IMR-90 (cell line): ENCODE data around the gene FAM117B. TPM values are rescaled to one million over a fixed set of nuclear protein-coding genes. Genes with fewer than 3 reads are reported as not detected.

Experiments used
- ATAC-seq: fragments of 200-7000 bp; cut with Tn5 transposase; 2 replicates; pipeline ENCODE4 v1.9.1; 2020; ENCODE audit warnings: low read depth, mild to moderate bottlenecking, moderate library complexity
- BruUV-seq: library from RNA; stranded (reverse); fragments of 400-500 nt; replicated peaks from 2 replicates; lab custom pipeline; 2021; lab: Mats Ljungman, UMichigan
- CTCF ChIA-PET: fragments of 300-600 bp; formaldehyde crosslinking; extraction: SDS; loops from one replicate; lab custom pipeline; 2021; ENCODE audit warnings: antibody characterized with exemption; lab: Yijun Ruan, JAX
- POLR2A ChIA-PET: fragments of 300-600 bp; sonication (Branson Sonifier 250); formaldehyde crosslinking; loops from one replicate; lab custom pipeline; 2022; ENCODE audit warnings: antibody characterized with exemption; ENCODE audit not compliant: unreplicated experiment; lab: Charles Lee
- DNase-seq: peaks from one replicate; pipeline ENCODE4 v3.0.0; 2013
- H2AFZ ChIP-seq: replicated peaks from 2 replicates; pipeline ENCODE3; 2013; ENCODE audit warnings: low read length, mild to moderate bottlenecking; ENCODE audit not compliant: poor library complexity
- H2AK5ac ChIP-seq: 2 replicates; pipeline ENCODE4 v1.6.1; 2013; ENCODE audit warnings: low read depth, low read length, inconsistent platforms
- H2AK9ac ChIP-seq: replicated peaks from 2 replicates; pipeline ENCODE3; 2013; ENCODE audit warnings: mild to moderate bottlenecking, low read depth, low read length, moderate library complexity; ENCODE audit not compliant: poor library complexity
- H2BK120ac ChIP-seq: 2 replicates; pipeline ENCODE4 v1.6.1; 2013; ENCODE audit warnings: low read depth, low read length, inconsistent platforms
- H2BK15ac ChIP-seq: 3 replicates; pipeline ENCODE4 v1.6.1; 2013; ENCODE audit warnings: low read depth, low read length, inconsistent platforms
- H2BK20ac ChIP-seq: 2 replicates; pipeline ENCODE4 v1.6.1; 2013; ENCODE audit warnings: low read depth, mild to moderate bottlenecking, inconsistent platforms, low read length, moderate library complexity
- H2BK5ac ChIP-seq: 2 replicates; pipeline ENCODE4 v1.6.1; 2013; ENCODE audit warnings: mild to moderate bottlenecking, low read depth, low read length, inconsistent platforms; ENCODE audit not compliant: poor library complexity, severe bottlenecking
- H3K14ac ChIP-seq: replicated peaks from 2 replicates; pipeline ENCODE4 v1.6.1; 2013; ENCODE audit warnings: low read depth, low read length, inconsistent platforms
- H3K18ac ChIP-seq: 2 replicates; pipeline ENCODE4 v1.6.1; 2013; ENCODE audit warnings: low read depth, low read length, control low read depth
- H3K23ac ChIP-seq: 2 replicates; pipeline ENCODE4 v1.6.1; 2013; ENCODE audit warnings: low read depth, low read length, inconsistent platforms
- H3K27ac ChIP-seq: 2 replicates; pipeline ENCODE4 v1.5.1; 2013; ENCODE audit warnings: mild to moderate bottlenecking, control low read depth, low read length; ENCODE audit not compliant: insufficient read depth
- H3K27me3 ChIP-seq: 2 replicates; pipeline ENCODE4 v1.6.1; 2013; ENCODE audit warnings: low read length; ENCODE audit not compliant: control insufficient read depth, insufficient read depth
- H3K36me3 ChIP-seq: 2 replicates; pipeline ENCODE4 v1.6.1; 2013; ENCODE audit warnings: low read length, mixed read lengths; ENCODE audit not compliant: control insufficient read depth, insufficient read depth
- H3K4ac ChIP-seq: 2 replicates; pipeline ENCODE4 v1.6.1; 2013; ENCODE audit warnings: low read depth, low read length, inconsistent platforms
- H3K4me1 ChIP-seq: 2 replicates; pipeline ENCODE4 v1.6.1; 2013; ENCODE audit warnings: low read length, mixed read lengths; ENCODE audit not compliant: control insufficient read depth, insufficient read depth
- H3K4me2 ChIP-seq: 2 replicates; pipeline ENCODE4 v1.6.1; 2013; ENCODE audit warnings: low read depth, mild to moderate bottlenecking, control low read depth, low read length, moderate library complexity
- H3K4me3 ChIP-seq: 2 replicates; pipeline ENCODE4 v1.5.1; 2013; ENCODE audit warnings: low read depth, mild to moderate bottlenecking, control low read depth, low read length, moderate library complexity; ENCODE audit not compliant: insufficient read depth
- H3K56ac ChIP-seq: 2 replicates; pipeline ENCODE4 v1.6.1; 2013; ENCODE audit warnings: low read length, inconsistent platforms; ENCODE audit not compliant: insufficient read depth; ENCODE audit errors: extremely low read depth
- H3K79me1 ChIP-seq, 2 experiments: 2 replicates each; pipeline ENCODE4 v1.6.1; 2013; ENCODE audit warnings: low read length in 2 of 2, inconsistent platforms in 1 of 2, low read depth in 1 of 2
- H3K9ac ChIP-seq: 2 replicates; pipeline ENCODE4 v1.6.1; 2013; ENCODE audit warnings: low read depth, low read length, control low read depth
- H3K9me1 ChIP-seq: 2 replicates; pipeline ENCODE4 v1.6.1; 2013; ENCODE audit warnings: low read length, inconsistent platforms; ENCODE audit not compliant: insufficient read depth
- H3K9me3 ChIP-seq: 2 replicates; pipeline ENCODE4 v1.6.1; 2013; ENCODE audit warnings: low read length; ENCODE audit not compliant: control insufficient read depth, insufficient read depth
- H4K20me1 ChIP-seq: 2 replicates; pipeline ENCODE4 v1.6.1; 2013; ENCODE audit warnings: low read length, inconsistent platforms; ENCODE audit not compliant: insufficient read depth
- H4K5ac ChIP-seq: 2 replicates; pipeline ENCODE4 v1.6.1; 2013; ENCODE audit warnings: mild to moderate bottlenecking, low read depth, low read length, control low read depth
- H4K8ac ChIP-seq, 2 experiments: 2 replicates each; pipeline ENCODE4 v1.6.1; 2013; ENCODE audit warnings: low read depth in 2 of 2, low read length in 2 of 2, control low read depth in 1 of 2, inconsistent platforms in 1 of 2
- H4K91ac ChIP-seq: 2 replicates; pipeline ENCODE4 v1.6.1; 2013; ENCODE audit warnings: low read depth, low read length, inconsistent platforms; ENCODE audit not compliant: insufficient read depth
- BHLHE40 ChIP-seq: fragments of 150-350 bp; IDR thresholded peaks from 2 replicates; pipeline ENCODE4 v1.6.1; 2016; ENCODE audit warnings: mild to moderate bottlenecking, low read depth, low read length
- CTCF ChIP-seq: conservative IDR thresholded peaks from 2 replicates; pipeline ENCODE4 v1.5.1; 2012; ENCODE audit warnings: mild to moderate bottlenecking, low read depth, low read length, improper control_type of control experiment
- ELK1 ChIP-seq: fragments of 150-350 bp; IDR thresholded peaks from 2 replicates; pipeline ENCODE4 v1.6.1; 2016; ENCODE audit warnings: low read depth, mild to moderate bottlenecking, low read length, moderate library complexity, borderline replicate concordance
- FOS ChIP-seq: fragments of 150-350 bp; IDR thresholded peaks from 2 replicates; pipeline ENCODE4 v1.6.1; 2016; ENCODE audit warnings: low read depth, low read length
- MXI1 ChIP-seq: IDR thresholded peaks from 2 replicates; pipeline ENCODE4 v1.6.1; 2012; ENCODE audit warnings: low read depth, mild to moderate bottlenecking, low read length, moderate library complexity, borderline replicate concordance
- RAD21 ChIP-seq: IDR thresholded peaks from 2 replicates; pipeline ENCODE4 v1.6.1; 2012; ENCODE audit warnings: low read length, improper control_type of control experiment
- RFX5 ChIP-seq: IDR thresholded peaks from 2 replicates; pipeline ENCODE4 v1.8.0; 2012; ENCODE audit warnings: low read depth, mild to moderate bottlenecking, low read length, moderate library complexity
- SMC3 ChIP-seq: fragments of 150-350 bp; IDR thresholded peaks from 2 replicates; pipeline ENCODE4 v1.6.1; 2016; ENCODE audit warnings: low read depth, mild to moderate bottlenecking, antibody characterized with exemption, low read length, moderate library complexity
- WGBS, 2 experiments: methylation state at CpG; one replicate each; pipeline versions ENCODE4 v1.1.5 to v1.1.7; 2013; ENCODE audit warnings: missing lambda C conversion rate in 2 of 2; ENCODE audit not compliant: insufficient read length in 1 of 2; ENCODE audit errors: extremely low coverage in 2 of 2; 5-methylcytosine and 5-hydroxymethylcytosine counted together
- dilution Hi-C: fragments of 300-500 bp; cut with HindIII; formaldehyde crosslinking; loops from one replicate; pipeline ENCODE4 v1.14.3; 2018; ENCODE audit warnings: low sequenced_read_pairs; ENCODE audit not compliant: unreplicated experiment
- in situ Hi-C: fragments of 300-500 bp; cut with MboI; formaldehyde crosslinking; loops from 3 replicates; pipeline ENCODE4 v1.14.3; 2019; ENCODE audit warnings: low sequenced_read_pairs, inconsistent platforms, mixed read lengths
- intact Hi-C: fragments of 100-400 bp; cut with micrococcal nuclease; formaldehyde crosslinking; loops from 2 replicates; pipeline ENCODE4 v1.10.0; 2022
- polyA plus RNA-seq, 3 experiments: library from polyadenylated mRNA; depleted of rRNA; stranded (reverse); fragments of >200 nt; gene quantifications; 2 replicates each; pipeline ENCODE4 v1.2.3, GENCODE V29; 2012; ENCODE audit warnings: low replicate concordance in 1 of 3
- total RNA-seq: library from RNA; depleted of rRNA; stranded (reverse); fragments of >200 nt; gene quantifications from 2 replicates; pipeline ENCODE4 v1.2.3, GENCODE V29; 2012

The FAM117B gene
- total and polyA plus RNA-seq, 2 of the 4 experiments (the other 2 are of a cell fraction): 0.54 to 0.79 TPM

- no peak overlapping the region for H2AK9ac ChIP-seq
- no CpG with 5 or more reads among the region's 1 CpG for whole genome bisulfite sequencing, 2 experiments
- no peak overlapping the region for H2BK120ac ChIP-seq
- H3K56ac ChIP-seq: no peak overlapping the region
- H3K4ac ChIP-seq: no peak overlapping the region
- no peaks in the 10 kb centered on the region for H3K9me3 ChIP-seq
- no TSS peak for BruUV-seq
- no peak overlapping the region for H4K91ac ChIP-seq
- H4K8ac ChIP-seq: no peak overlapping the region
- H3K4me3 ChIP-seq: no peak overlapping the region
- no peak overlapping the region for H3K23ac ChIP-seq
- H3K36me3 ChIP-seq: no peaks in the 10 kb centered on the region
- dilution Hi-C loops (no loop called here), in situ Hi-C loops (no loop called here), intact Hi-C loops (no loop called here)
- no peaks in the 10 kb centered on the region for H3K27me3 ChIP-seq
- no peak overlapping the region for H4K5ac ChIP-seq
- no peaks in the 10 kb centered on the region for H3K79me1 ChIP-seq
- POLR2A ChIA-PET: no interaction called here
- CTCF ChIA-PET: no interaction called here
- H2BK20ac ChIP-seq: no peak overlapping the region
- H2AK5ac ChIP-seq: no peak overlapping the region
- no peak for TF ChIP-seq RFX5
- no peak for TF ChIP-seq ELK1
- TF ChIP-seq FOS: no peak
- TF ChIP-seq MXI1: no peak
- TF ChIP-seq CTCF: no peak
- no peak for TF ChIP-seq RAD21
- no peak for TF ChIP-seq SMC3
- TF ChIP-seq BHLHE40: no peak
- no peak overlapping the region for H3K4me2 ChIP-seq
- no peak overlapping the region for H3K9ac ChIP-seq
- H3K18ac ChIP-seq: no peak overlapping the region
- no peak overlapping the region for H2BK5ac ChIP-seq
- peaks cover 2% of the 10 kb centered on the region; the same call in 1 of the 2 replicates for H3K9me1 ChIP-seq
- H3K4me1 ChIP-seq: peaks cover 4% of the 10 kb centered on the region; the same call in 1 of the 2 replicates
- H3K27ac ChIP-seq: no peak overlapping the region
- DNase-seq (no peak), ATAC-seq (no peak)
- no peak overlapping the region for H2BK15ac ChIP-seq
- H4K20me1 ChIP-seq: no peaks in the 10 kb centered on the region
- H3K14ac ChIP-seq: no peak overlapping the region
- H2AFZ ChIP-seq: no peak overlapping the region
Measured at GRCh38 chr2:202817771-202818170, 183.0 kb downstream of the FAM117B start.
